ENCODE data around the gene SYNGR3. TPM values are rescaled to one million over a fixed set of nuclear protein-coding genes. Genes with fewer than 3 reads are reported as not detected.
"Not testable (repeated sequence)": the region's sequence is repeated elsewhere in the genome, so short reads cannot be mapped to it uniquely, and the experiment has no call there.

The SYNGR3 gene
- total RNA-seq, 4 donors from 2014 or later, result 2.7 to 4.8 (median 2.9) TPM; not detected in 1

- H3K4me3 ChIP-seq, result peak overlapping the region in 1 of 4 donors; percentile 33
- in situ Hi-C loops (cut with MboI; ENCODE audit: low pct_ligation_motif_present in 1 of 4, low pct_unique_long_range_greater_than_20kb in 1 of 4, low sequenced_read_pairs in 3 of 4) (no loop called here), intact Hi-C loops (cut with DNase I; ENCODE audit: low total_unique reads) (no loop called here)
- no peaks in the 10 kb centered on the region for H3K36me3 ChIP-seq
- H3K27me3 ChIP-seq, result no peaks in the 10 kb centered on the region
- no peak for DNase-seq
- peaks cover 21 to 54% (median 42%) of the 10 kb centered on the region in 4 donors for H3K4me1 ChIP-seq
- no peaks in the 10 kb centered on the region for H3K9me3 ChIP-seq
- 77% methylated on average over 15 of the region's 15 CpGs; no CpG with 5 or more reads in 1 of the 2 donors for WGBS, 2 donors (ENCODE audit: low coverage in 1 of 2)
- TF ChIP-seq EP300 (IDR thresholded peaks at IDR 0.05; ENCODE audit: low read depth) (no peak), POLR2AphosphoS5 (IDR thresholded peaks at IDR 0.05) (no peak), POLR2A (IDR thresholded peaks at IDR 0.05) (no peak), CTCF (IDR thresholded peaks at IDR 0.05) (no peak)
- H3K27ac ChIP-seq, result peak overlapping the region; percentile 85 to 94 (median 86)
Observed at GRCh38 chr16:2032285-2033056, 42.7 kb downstream of the SYNGR3 start.

- Histone ChIP-seq H3K36me3 (no peaks in the 10 kb centered on the region), H3K4me3 (peak overlapping the region in 3 of 4 donors; percentile 0 to 33 (median 17)), H3K9me3 (no peaks in the 10 kb centered on the region), H3K27ac (peak overlapping the region; percentile 85 to 94 (median 86)), H3K4me1 (peaks cover 21 to 55% (median 41%) of the 10 kb centered on the region in 4 donors), H3K27me3 (no peaks in the 10 kb centered on the region)
- WGBS, 2 donors (ENCODE audit: low coverage in 1 of 2), result 51% methylated on average over 25 of the region's 37 CpGs; no CpG with 5 or more reads in 1 of the 2 donors
- intact Hi-C loops (cut with DNase I; ENCODE audit: low total_unique reads), result no loop called here
- peak; percentile 43 for DNase-seq
- peak in 2 of 3 donors; percentile 13 to 17 for TF ChIP-seq POLR2AphosphoS5 (IDR thresholded peaks at IDR 0.05)
- no peak for TF ChIP-seq EP300 (IDR thresholded peaks at IDR 0.05; ENCODE audit: low read depth)
- no peak for TF ChIP-seq POLR2A (IDR thresholded peaks at IDR 0.05)
- in situ Hi-C loops (cut with MboI; ENCODE audit: low pct_ligation_motif_present in 1 of 4, low pct_unique_long_range_greater_than_20kb in 1 of 4, low sequenced_read_pairs in 3 of 4), result no loop called here
Observed at GRCh38 chr16:2033057-2033908, 43.5 kb downstream of the SYNGR3 start.

- intact Hi-C loops (cut with DNase I; ENCODE audit: low total_unique reads); H3K36me3 ChIP-seq; H3K27me3 ChIP-seq; DNase-seq; H3K9me3 ChIP-seq; in situ Hi-C loops (cut with MboI; ENCODE audit: low pct_ligation_motif_present in 1 of 4, low pct_unique_long_range_greater_than_20kb in 1 of 4, low sequenced_read_pairs in 3 of 4): not testable (repeated sequence)
- WGBS, 2 donors (ENCODE audit: low coverage in 1 of 2), result 64% methylated on average over 16 of the region's 32 CpGs; no CpG with 5 or more reads in 1 of the 2 donors
- peak overlapping the region; percentile 85 to 94 (median 86) for H3K27ac ChIP-seq
- peaks cover 26 to 63% (median 47%) of the 10 kb centered on the region in 4 donors for H3K4me1 ChIP-seq
- H3K4me3 ChIP-seq, result peak overlapping the region in 2 of 4 donors; percentile 17 to 33
Observed at GRCh38 chr16:2033909-2034695, 44.3 kb downstream of the SYNGR3 start.

GRCh38 chr16:2034696-2035430 is 45.1 kb downstream of the SYNGR3 start:
- TF ChIP-seq CTCF (IDR thresholded peaks at IDR 0.05), result no peak
- TF ChIP-seq POLR2AphosphoS5 (IDR thresholded peaks at IDR 0.05), result no peak
- H3K9me3 ChIP-seq, result no peaks in the 10 kb centered on the region
- peaks cover 33 to 71% (median 54%) of the 10 kb centered on the region in 4 donors for H3K4me1 ChIP-seq
- in situ Hi-C loops (cut with MboI; ENCODE audit: low pct_ligation_motif_present in 1 of 4, low pct_unique_long_range_greater_than_20kb in 1 of 4, low sequenced_read_pairs in 3 of 4) (no loop called here), intact Hi-C loops (cut with DNase I; ENCODE audit: low total_unique reads) (no loop called here)
- no peaks in the 10 kb centered on the region for H3K27me3 ChIP-seq
- DNase-seq, result no peak
- peak overlapping the region in 2 of 4 donors; percentile 2 to 28 for H3K4me3 ChIP-seq
- H3K36me3 ChIP-seq, result no peaks in the 10 kb centered on the region
- H3K27ac ChIP-seq, result peak overlapping the region; percentile 78 to 87 (median 84)
- WGBS, 2 donors (ENCODE audit: low coverage in 1 of 2), result 77% methylated on average over 15 of the region's 17 CpGs; no CpG with 5 or more reads in 1 of the 2 donors
